ENCODE results near the gene POU6F2.

Gene POU6F2

GRCh38 chr7:39240864-39241263 lies 263.2 kb downstream of the POU6F2 start:
- Histone ChIP-seq H3F3A (ENCODE audit: low read depth) (no peaks in the 10 kb centered on the region), H2AFZ (ENCODE audit: low read length) (no peak overlapping the region), H3K9ac (ENCODE audit: low read depth, low read length, poor library complexity, severe bottlenecking) (no peak overlapping the region), H3K9me3 (ENCODE audit: insufficient read depth, low read depth, low read length) (no peaks in the 10 kb centered on the region), H3K4me2 (ENCODE audit: low read depth, low read length, poor library complexity, severe bottlenecking) (no peak overlapping the region), H4K20me1 (ENCODE audit: insufficient read depth, low read length, poor library complexity, severe bottlenecking) (no peaks in the 10 kb centered on the region), H3K79me2 (ENCODE audit: insufficient read depth, low read length) (no peaks in the 10 kb centered on the region), H3K4me1 (ENCODE audit: insufficient read depth, low read length, poor library complexity, severe bottlenecking) (no peaks in the 10 kb centered on the region), H3K9me2 (replicated peaks; ENCODE audit: low read depth, low read length) (no peaks in the 10 kb centered on the region), H3K27me3 (ENCODE audit: insufficient read depth, low read length, poor library complexity, severe bottlenecking) (no peaks in the 10 kb centered on the region), H3K36me3 (ENCODE audit: insufficient read depth, low read length) (no peaks in the 10 kb centered on the region), H3K4me3 (ENCODE audit: low read length, poor library complexity, severe bottlenecking) (no peak overlapping the region)
- TF ChIP-seq CTCF (conservative IDR thresholded peaks at IDR 0.05; ENCODE audit: low read length) (no peak), EZH2phosphoT487 (IDR thresholded peaks at IDR 0.05; ENCODE audit: borderline replicate concordance) (no peak)

- Histone ChIP-seq H2AFZ (ENCODE audit: low read length) (no peak overlapping the region), H4K20me1 (ENCODE audit: insufficient read depth, low read length, poor library complexity, severe bottlenecking) (no peaks in the 10 kb centered on the region), H3K27me3 (ENCODE audit: insufficient read depth, low read length, poor library complexity, severe bottlenecking) (no peaks in the 10 kb centered on the region), H3K9ac (ENCODE audit: low read depth, low read length, poor library complexity, severe bottlenecking) (no peak overlapping the region), H3K79me2 (ENCODE audit: insufficient read depth, low read length) (no peaks in the 10 kb centered on the region), H3K9me3 (ENCODE audit: insufficient read depth, low read depth, low read length) (no peaks in the 10 kb centered on the region), H3K9me2 (replicated peaks; ENCODE audit: low read depth, low read length) (no peaks in the 10 kb centered on the region), H3K4me3 (ENCODE audit: low read length, poor library complexity, severe bottlenecking) (no peak overlapping the region), H3K4me1 (ENCODE audit: insufficient read depth, low read length, poor library complexity, severe bottlenecking) (no peaks in the 10 kb centered on the region), H3K4me2 (ENCODE audit: low read depth, low read length, poor library complexity, severe bottlenecking) (no peak overlapping the region), H3F3A (ENCODE audit: low read depth) (no peaks in the 10 kb centered on the region), H3K36me3 (ENCODE audit: insufficient read depth, low read length) (no peaks in the 10 kb centered on the region)
- TF ChIP-seq CTCF (conservative IDR thresholded peaks at IDR 0.05; ENCODE audit: low read length) (no peak), EZH2phosphoT487 (IDR thresholded peaks at IDR 0.05; ENCODE audit: borderline replicate concordance) (no peak)
Observed at GRCh38 chr7:39247576-39247975, 269.9 kb downstream of the POU6F2 start.

GRCh38 chr7:39248041-39248691 lies 270.5 kb downstream of the POU6F2 start:
- Histone ChIP-seq H3K4me2 (ENCODE audit: low read depth, low read length, poor library complexity, severe bottlenecking) (no peak overlapping the region), H3K79me2 (ENCODE audit: insufficient read depth, low read length) (no peaks in the 10 kb centered on the region), H3K9me3 (ENCODE audit: insufficient read depth, low read depth, low read length) (no peaks in the 10 kb centered on the region), H3K4me1 (ENCODE audit: insufficient read depth, low read length, poor library complexity, severe bottlenecking) (no peaks in the 10 kb centered on the region), H2AFZ (ENCODE audit: low read length) (no peak overlapping the region), H3K36me3 (ENCODE audit: insufficient read depth, low read length) (no peaks in the 10 kb centered on the region), H4K20me1 (ENCODE audit: insufficient read depth, low read length, poor library complexity, severe bottlenecking) (no peaks in the 10 kb centered on the region), H3F3A (ENCODE audit: low read depth) (no peaks in the 10 kb centered on the region), H3K4me3 (ENCODE audit: low read length, poor library complexity, severe bottlenecking) (no peak overlapping the region), H3K27me3 (ENCODE audit: insufficient read depth, low read length, poor library complexity, severe bottlenecking) (no peaks in the 10 kb centered on the region), H3K9me2 (replicated peaks; ENCODE audit: low read depth, low read length) (no peaks in the 10 kb centered on the region), H3K9ac (ENCODE audit: low read depth, low read length, poor library complexity, severe bottlenecking) (no peak overlapping the region)
- TF ChIP-seq EZH2phosphoT487 (IDR thresholded peaks at IDR 0.05; ENCODE audit: borderline replicate concordance) (no peak), CTCF (conservative IDR thresholded peaks at IDR 0.05; ENCODE audit: low read length) (no peak)

Measured in Loucy (cell line).